ENCODE data around the gene LRRC57.
A peak's percentile ranks its signal among the peaks of the same experiment; 100 is the strongest.
"Not testable (repeated sequence)": the region's sequence is repeated elsewhere in the genome, so short reads cannot be mapped to it uniquely, and the experiment has no call there.

LRRC57 gene

GRCh38 chr15:42548249-42549031 is at the start of gene LRRC57, which contains the start of gene HAUS2:
Gene LRRC57 (minus strand): TSS chr15:42548793. CDS start chr15:42548434, 359 bp downstream.
Gene HAUS2 (plus strand): TSS chr15:42548838. CDS start chr15:42548873, 35 bp downstream.
- peak; percentile 82 for DNase-seq (ENCODE audit: low spot score)

- DNase-seq (ENCODE audit: low spot score), result no peak
Measured at GRCh38 chr15:42595626-42596240, 47.1 kb upstream of the LRRC57 start.

DNA sequence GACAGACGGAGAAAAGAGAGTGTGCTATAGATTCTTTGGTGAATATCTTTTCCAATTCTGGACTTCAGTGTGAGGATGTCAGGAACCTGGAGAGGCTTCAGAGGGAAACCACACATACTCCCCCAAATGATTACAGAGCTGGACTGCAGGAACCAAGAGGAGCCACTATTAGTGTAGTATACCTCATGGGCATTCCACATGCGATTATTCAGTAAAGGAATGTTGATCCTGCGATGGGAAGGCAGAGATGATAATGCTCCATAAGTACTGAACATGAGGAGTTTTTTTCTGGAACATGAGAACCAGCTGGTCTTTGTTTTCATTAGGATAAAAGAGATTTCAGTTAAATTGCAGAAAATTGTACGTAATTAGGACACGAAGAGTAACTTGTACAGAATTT is 45.5 kb upstream of the LRRC57 start:
- DNase-seq (ENCODE audit: low spot score), result no peak

- DNase-seq (ENCODE audit: low spot score), result no peak
Measured at GRCh38 chr15:42593143-42593542, 44.5 kb upstream of the LRRC57 start.

DNA sequence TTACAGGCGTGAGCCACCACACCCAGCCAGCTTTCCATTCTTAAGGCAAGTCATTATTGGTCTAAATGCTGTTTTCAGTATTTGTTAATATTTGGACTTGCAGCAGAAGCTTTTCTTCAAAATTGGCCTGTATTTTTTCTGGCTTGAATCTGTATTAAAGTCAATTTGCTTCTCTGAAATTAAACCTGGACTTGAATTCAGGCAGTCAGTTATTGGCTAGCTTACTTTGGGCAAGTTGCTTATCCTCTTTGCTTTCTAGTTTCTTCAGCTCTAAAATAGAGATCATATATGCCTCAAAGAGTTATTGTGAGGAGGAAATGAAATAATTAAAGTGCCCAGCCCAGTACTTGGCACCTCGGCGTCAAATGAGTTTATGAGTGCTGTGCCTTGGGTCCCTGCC is 44.1 kb upstream of the LRRC57 start:
- no peak for DNase-seq (ENCODE audit: low spot score)

DNA sequence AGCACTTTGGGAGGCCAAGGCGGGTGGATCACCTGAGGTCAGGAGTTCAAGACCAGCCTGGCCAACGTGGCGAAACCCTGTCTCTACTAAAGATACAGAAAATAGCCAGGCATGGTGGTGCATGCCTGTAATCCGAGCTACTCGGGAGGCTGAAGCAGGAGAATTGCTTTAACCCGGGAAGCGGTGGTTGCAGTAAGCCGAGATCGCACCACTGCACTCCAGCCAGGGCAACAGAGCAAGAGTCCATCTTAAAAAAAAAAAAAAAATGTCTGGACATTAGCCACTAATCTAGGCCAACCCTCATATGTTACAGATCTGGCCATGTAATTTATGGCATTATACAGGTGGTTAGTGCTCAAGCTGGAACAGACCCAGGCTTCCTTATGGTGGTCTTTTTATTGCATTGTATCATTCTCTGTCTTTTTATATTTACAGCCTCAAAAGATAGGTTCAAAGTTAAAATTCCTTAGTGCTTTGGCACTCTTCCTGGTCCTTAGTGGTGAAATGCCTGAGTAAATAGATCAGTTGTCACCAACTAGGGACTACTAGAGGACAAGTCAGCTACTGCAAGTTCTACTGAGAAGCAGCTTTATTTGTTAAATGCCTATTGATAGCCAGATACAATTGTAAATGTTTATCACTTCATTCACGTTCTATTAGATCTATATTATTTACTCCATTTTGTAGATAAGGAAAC is 42.8 kb upstream of the LRRC57 start:
- DNase-seq (ENCODE audit: low spot score), result no peak

DNA sequence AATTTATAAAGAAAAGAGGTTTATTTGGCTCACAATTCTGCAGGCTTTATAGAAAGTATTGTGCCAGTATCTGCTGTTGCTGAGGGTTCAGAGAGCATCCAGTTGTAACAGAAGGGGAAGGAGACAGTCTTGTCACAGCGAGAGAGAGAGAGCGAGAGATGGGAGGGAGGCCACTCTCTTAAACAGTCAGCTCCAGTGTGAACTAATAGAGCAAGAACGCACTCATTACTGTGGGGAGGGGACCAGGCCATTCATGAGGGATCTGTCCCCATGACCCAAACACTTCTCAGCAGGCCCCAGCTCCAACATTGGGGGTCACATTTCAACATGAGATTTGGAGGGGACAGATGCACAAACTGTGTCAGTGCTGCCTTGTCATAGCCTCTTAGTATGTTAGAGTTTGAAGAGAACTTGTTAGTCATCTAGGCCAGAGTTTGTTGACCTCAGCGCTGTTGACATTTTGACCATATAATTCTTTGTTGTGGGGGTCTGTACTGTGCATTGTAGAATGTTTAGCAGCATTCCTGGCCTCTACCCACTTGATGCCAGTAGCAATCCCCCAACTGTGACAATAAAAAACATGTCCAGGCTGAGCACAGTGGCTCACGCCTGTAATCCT is 42.1 kb upstream of the LRRC57 start:
- DNase-seq (ENCODE audit: low spot score), result no peak

DNA sequence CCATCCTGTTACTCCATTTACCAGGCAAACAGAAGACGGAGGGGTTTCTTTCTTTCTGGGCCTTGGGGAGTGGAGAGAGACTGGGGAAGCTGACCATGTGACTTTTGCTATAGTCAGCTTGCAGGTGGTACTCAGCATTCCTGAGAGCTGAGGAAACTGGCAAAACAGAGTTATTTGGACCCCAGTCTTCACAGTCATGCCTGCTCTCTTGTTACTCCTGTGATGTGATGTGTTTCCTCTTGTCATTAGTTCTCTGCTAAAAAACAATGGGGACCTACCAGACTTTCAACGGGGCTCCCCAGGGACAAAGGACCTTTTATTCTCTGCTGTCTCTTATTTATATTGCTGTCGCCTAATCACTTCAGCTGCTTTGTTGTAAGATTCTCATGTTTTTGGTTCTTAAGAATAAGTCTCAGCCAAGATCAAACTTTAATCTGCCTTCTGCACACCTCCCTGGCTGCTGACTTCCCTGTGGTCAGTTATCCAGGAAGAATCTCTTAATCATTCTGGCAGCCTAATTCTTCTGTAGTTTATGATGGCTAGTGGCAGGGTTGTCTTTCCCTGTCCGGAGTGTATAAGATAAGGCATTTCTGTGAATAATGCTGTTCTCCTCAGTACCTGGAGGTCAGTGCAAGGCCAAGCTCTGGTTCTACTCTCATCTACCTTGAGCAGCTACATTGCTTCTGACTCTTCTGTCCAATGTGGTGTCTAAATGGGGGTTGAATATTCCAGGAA is 35.6 kb upstream of the LRRC57 start:
- DNase-seq (ENCODE audit: low spot score), result no peak

DNA sequence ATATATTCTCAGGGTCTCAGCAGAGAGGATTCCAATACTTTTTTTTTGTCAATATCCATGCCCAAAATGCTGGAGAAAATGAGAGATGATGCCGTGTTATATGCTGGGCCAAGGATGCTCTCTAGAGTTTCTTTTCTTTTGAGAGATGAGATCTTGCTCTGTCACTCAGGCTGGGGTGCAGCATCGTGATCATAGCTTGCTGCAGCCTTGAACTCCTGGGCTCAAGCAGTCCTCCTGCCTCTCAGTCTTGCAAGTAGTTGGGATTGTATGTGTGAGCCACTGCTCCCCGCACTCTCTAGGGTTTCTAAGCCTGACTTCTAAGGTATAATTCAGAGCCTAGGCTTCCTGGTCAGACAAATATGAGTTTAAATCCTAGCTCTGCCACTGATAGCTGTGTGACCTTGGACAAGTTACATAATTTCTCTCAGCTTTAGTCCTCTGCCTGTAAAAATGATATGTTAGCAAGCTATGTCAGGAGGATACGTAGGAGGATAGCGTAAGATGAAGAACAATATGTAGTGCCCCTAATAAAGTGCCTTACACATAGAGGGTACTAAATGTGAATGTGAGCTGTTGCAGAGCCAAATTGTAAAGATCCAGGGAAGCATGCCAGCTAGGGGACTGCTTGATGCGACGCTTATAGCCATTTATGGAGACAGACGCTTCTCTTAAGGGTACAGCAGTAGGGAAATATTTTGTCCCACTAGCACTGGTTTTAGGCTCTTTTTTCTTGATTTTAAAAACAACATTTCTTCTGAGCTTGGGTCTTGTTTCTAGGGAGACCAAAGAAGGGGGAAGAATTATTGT is 34.2 kb upstream of the LRRC57 start:
- DNase-seq (ENCODE audit: low spot score), result no peak

DNA sequence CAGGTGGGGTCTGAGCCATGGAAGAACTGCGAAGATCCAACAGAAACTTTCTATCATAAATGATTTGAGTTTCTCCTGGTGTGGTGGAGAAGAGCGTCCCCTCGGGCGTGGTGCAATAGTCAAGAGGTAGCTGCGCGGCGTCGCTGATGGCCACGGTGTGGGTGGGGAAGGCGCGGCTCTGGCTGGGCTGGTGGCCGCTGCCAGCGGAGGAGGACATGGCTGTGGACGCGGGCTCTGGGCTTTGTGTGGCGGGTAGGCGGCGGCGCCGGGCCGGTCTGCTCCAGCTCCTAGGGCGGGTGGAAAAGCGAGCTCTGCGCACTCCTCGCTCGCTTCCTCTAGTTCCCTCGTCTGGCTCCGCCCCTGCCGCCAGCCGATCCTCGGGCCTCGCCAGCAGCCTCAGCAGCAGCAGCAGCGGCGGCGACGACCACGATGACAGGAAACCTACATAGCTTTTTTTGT is 32.7 kb upstream of the LRRC57 start:
- DNase-seq (ENCODE audit: low spot score), result peak; percentile 76

- DNase-seq (ENCODE audit: low spot score), result no peak
Measured at GRCh38 chr15:42578984-42579537, 30.5 kb upstream of the LRRC57 start.

DNA sequence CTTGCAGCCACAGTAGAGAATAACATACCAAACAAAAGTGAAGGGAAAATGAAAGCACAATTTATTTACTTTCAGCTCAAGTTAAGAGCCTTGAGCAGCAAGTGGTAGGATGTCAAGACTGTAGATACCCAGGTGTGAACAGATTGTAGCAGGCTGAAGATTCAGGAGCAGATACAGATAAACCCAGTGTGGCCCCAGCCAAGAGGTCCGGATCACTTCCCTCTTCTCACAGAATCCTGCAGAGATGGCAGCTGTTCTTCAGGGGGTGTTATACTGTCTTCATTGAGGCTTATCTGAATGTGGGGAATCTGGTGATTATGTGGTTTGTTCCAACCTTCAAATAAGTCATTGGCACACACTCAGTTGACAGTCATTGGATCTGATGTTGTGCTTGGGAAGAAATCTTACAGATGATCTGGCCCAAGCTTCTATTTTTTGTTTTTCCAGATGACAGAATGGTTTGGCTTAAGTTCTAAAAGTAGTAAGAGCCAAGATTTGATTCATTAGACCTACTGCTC is 29.0 kb upstream of the LRRC57 start:
- DNase-seq (ENCODE audit: low spot score), result no peak

DNA sequence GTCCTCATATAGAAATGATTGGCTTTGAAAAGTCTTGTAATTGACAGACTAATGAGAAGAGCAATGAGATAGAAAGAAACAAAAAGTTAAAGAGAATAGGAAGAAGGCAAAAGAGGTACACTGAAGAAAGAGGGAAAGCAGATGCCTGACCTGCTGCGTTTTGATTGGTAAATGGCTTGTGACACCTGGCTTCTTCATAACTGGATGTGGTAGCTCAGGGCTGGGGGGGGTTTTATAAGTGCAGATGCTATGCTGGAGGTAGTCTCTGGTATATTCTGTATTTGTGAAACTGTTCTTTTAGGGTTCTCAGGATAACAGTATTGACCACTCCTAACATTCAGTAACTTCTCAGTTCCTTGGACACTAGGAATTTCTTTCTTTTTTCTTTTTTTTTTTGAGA is 28.2 kb upstream of the LRRC57 start:
- DNase-seq (ENCODE audit: low spot score), result no peak

GRCh38 chr15:42576040-42576594 is 27.5 kb upstream of the LRRC57 start:
- DNase-seq (ENCODE audit: low spot score), result no peak

- DNase-seq (ENCODE audit: low spot score), result peak; percentile 95
Measured at GRCh38 chr15:42575188-42576039, 26.8 kb upstream of the LRRC57 start, which contains the start of gene STARD9. Gene STARD9 (plus strand): TSS chr15:42575606. CDS start chr15:42575716, 110 bp downstream.

DNA sequence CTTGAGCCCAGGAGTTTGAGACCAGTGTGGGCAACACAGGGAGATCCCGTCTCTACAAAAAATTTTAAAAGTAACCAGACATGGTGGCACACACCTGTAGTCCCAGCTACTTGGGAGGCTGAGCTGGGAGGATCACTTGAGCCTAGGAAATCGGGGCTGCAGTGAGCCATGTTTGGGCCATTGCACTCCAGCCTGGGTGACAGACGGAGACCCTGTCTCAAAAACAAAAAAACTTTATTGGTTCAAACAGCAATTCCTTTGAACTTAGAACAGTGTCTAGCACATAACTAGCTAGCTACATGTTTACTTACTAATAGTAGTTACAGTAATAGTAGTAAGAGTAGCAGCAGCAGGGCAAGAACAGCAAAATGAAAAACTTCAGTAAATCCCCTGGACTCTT is 10.1 kb upstream of the LRRC57 start:
- DNase-seq (ENCODE audit: low spot score), result no peak

GRCh38 chr15:42556550-42557207 is 8.1 kb upstream of the LRRC57 start:
- not testable (repeated sequence) for DNase-seq (ENCODE audit: low spot score)

GRCh38 chr15:42553554-42553953 is 5.0 kb upstream of the LRRC57 start:
- DNase-seq (ENCODE audit: low spot score), result no peak
